Activated T-helper 2 cell treated with anti-CD3 and anti-CD28 coated beads, Interferon-gamma antibody, Interleukin-2, Interleukin-4, amounts not matched to agents 10 μg/mL and 5 μg/mL and 100 μg/mL, durations not matched to agents 14 hours and 24 hours and 36 hours (primary cell): Measurements from ENCODE around the gene RGS14. TPM values are rescaled to one million over a fixed set of nuclear protein-coding genes. Genes with fewer than 3 reads are reported as not detected.
A peak's percentile ranks its signal among the peaks of the same experiment; 100 is the strongest.

ENCODE experiments used
- DNase-seq: peaks from one replicate; pipeline ENCODE4 v3.0.0; 2021; ENCODE audit warnings: low spot score
- H3K27ac Mint-ChIP-seq: one replicate; pipeline ENCODE4 v1.8.0; 2021; ENCODE audit warnings: mixed read lengths
- H3K27me3 Mint-ChIP-seq: one replicate; pipeline ENCODE4 v1.8.0; 2021; ENCODE audit warnings: low read depth, mixed read lengths
- H3K36me3 Mint-ChIP-seq: one replicate; pipeline ENCODE4 v1.8.0; 2021; ENCODE audit warnings: low read depth, mixed read lengths
- H3K4me1 Mint-ChIP-seq: one replicate; pipeline ENCODE4 v1.8.0; 2021; ENCODE audit warnings: low read depth, mixed read lengths
- H3K4me3 Mint-ChIP-seq: one replicate; pipeline ENCODE4 v1.8.0; 2021; ENCODE audit warnings: low read depth, mild to moderate bottlenecking, moderate library complexity, mixed read lengths
- H3K9me3 Mint-ChIP-seq: one replicate; pipeline ENCODE4 v1.8.0; 2021; ENCODE audit warnings: mixed read lengths
- intact Hi-C: fragments of 100-400 bp; cut with micrococcal nuclease; formaldehyde crosslinking; loops from one replicate; pipeline ENCODE4 v1.15.1; 2023
- total RNA-seq: library from RNA; stranded (reverse); gene quantifications from 2 replicates; pipeline ENCODE4 v1.2.3, GENCODE V29; 2022

RGS14 gene
- total RNA-seq, 1 donor from 2014 or later = 36.2 TPM

DNA sequence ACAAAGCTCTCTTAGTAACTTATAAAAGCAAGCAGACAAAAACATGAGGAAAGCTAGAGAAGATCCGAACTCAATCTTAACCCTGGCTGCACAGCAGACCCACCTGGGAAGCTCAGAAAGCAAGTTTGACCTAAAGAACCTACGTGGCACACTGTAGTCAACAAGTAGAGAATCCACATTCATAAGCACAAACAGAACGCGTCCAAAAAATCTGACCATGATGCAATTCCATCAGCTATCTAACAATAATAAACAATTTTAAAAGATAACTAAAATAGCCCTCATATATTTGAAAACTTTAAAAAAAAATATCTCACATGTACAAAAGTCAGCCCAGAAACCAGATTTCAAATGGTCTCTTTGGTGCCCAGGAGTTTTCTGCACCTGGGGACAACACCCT, 10.9 kb upstream of the RGS14 start:
- H3K9me3 Mint-ChIP-seq = no peaks in the 10 kb centered on the region
- DNase-seq = no peak
- no peak overlapping the region for H3K4me3 Mint-ChIP-seq
- H3K27me3 Mint-ChIP-seq = no peaks in the 10 kb centered on the region
- H3K4me1 Mint-ChIP-seq = peaks cover 32% of the 10 kb centered on the region
- H3K36me3 Mint-ChIP-seq = peaks cover 55% of the 10 kb centered on the region
- no peak overlapping the region for H3K27ac Mint-ChIP-seq
- intact Hi-C loops = no loop called here

DNA sequence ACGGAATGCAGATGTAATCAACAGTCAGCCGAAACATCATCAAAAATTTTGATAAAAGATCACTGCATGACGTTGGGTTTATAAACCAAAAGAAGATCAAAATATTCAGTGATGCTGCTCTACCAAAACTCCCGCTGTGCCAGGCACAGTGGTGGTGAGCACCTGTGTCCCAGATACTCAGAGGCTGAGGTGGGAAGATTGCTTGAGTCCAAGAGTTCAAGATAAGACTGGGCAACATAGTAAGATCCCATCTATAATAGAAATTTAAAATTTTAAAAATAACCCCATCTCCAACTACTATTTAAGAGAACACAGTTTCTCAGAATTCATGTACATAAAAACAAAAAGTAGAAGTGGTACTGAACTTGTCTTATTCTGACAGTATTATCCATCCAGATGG, 10.0 kb upstream of the RGS14 start:
- H3K27ac Mint-ChIP-seq = no peak overlapping the region

DNA sequence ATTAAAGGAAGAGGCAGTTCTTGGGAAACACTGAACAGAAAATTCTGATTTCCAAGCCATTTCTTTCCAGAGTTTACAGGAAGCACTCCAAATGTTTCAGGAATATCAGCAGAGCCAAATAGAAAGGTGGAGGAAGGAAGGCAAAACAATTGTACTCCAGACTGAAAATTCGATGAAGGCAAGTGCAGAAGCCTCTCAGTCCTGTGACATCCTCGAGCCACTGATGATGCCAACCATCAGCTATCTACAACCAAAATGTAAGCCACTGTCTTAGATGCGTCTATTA, 8.4 kb upstream of the RGS14 start:
- Mint-ChIP-seq H3K4me3 (peak overlapping the region; percentile 95), H3K36me3 (peaks cover 42% of the 10 kb centered on the region), H3K4me1 (peaks cover 34% of the 10 kb centered on the region), H3K27me3 (no peaks in the 10 kb centered on the region), H3K27ac (peak overlapping the region; percentile 60), H3K9me3 (no peaks in the 10 kb centered on the region)
- intact Hi-C loops = no loop called here
- no peak for DNase-seq

More for the DNA sequence above, 10.0 kb upstream of the RGS14 start:
- Mint-ChIP-seq H3K9me3 (no peaks in the 10 kb centered on the region), H3K36me3 (peaks cover 48% of the 10 kb centered on the region), H3K27me3 (no peaks in the 10 kb centered on the region), H3K4me1 (peaks cover 36% of the 10 kb centered on the region), H3K4me3 (no peak overlapping the region)
- no peak for DNase-seq
- intact Hi-C loops = no loop called here

DNA sequence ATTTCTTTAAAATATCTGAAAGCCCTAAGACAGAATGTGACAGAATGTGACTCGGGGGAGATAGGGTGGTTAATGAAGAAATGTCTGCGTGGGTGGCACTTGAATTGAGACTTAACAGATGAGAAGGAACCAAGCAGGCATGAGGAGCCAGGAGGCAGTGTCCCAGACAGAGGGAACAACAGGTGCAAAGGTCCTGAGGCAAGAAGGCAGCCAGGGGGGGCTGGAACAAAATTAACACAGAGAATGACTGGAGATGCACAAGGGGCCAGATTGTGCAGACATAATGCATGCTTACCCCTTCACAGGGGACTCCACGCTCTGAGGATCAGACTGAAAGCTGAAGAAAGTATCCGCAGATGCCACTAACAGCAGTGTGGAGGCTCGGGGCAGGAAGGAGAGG, 8.0 kb upstream of the RGS14 start:
- Mint-ChIP-seq H3K27ac (peak overlapping the region; percentile 50), H3K36me3 (peaks cover 42% of the 10 kb centered on the region), H3K27me3 (no peaks in the 10 kb centered on the region), H3K4me3 (peak overlapping the region; percentile 95), H3K4me1 (peaks cover 36% of the 10 kb centered on the region), H3K9me3 (no peaks in the 10 kb centered on the region)
- intact Hi-C loops = loop anchor here (2.0 kb wide), 1 partner anchor 37 kb away; no protein-coding TSS in a partner anchor
- no peak for DNase-seq

DNA sequence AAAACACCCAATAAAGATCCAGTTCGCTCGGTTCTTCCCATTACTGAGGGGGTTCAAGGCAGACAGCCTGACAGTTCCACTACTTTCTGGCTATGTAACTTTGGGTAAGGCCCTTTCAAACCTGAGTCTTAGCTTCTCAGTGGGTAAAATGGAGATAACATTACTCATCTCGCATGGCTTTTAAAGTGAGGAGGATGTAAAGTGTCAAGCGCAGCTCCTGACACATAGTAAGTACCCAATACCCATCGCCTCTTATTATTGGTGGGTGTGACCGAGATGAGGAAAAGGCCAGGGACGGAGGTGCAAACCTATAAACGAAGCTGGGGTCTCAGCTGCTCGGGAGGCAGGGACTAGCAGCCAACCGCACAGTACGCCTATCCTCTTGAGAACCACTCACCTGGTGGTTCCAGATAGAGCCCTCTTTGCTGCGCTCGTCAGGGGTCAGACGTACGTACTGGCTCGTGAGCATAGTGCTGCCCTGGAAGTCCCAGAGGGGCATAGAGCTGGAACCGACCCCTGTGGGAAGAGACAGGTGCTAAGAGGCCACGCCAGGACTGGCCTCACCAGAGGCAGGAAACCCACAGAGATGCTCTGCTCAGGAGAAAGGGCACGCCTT, 6.8 kb upstream of the RGS14 start:
- H3K27me3 Mint-ChIP-seq = no peaks in the 10 kb centered on the region
- H3K4me3 Mint-ChIP-seq = peak overlapping the region; percentile 95
- peak overlapping the region; percentile 100 for H3K27ac Mint-ChIP-seq
- peaks cover 38% of the 10 kb centered on the region for H3K36me3 Mint-ChIP-seq
- intact Hi-C loops = loop anchor here (1.0 to 2.0 kb wide), 3 partner anchors 13 to 78 kb away; no protein-coding TSS in a partner anchor
- H3K4me1 Mint-ChIP-seq = peaks cover 39% of the 10 kb centered on the region
- DNase-seq = no peak
- H3K9me3 Mint-ChIP-seq = peaks cover 8% of the 10 kb centered on the region

DNA sequence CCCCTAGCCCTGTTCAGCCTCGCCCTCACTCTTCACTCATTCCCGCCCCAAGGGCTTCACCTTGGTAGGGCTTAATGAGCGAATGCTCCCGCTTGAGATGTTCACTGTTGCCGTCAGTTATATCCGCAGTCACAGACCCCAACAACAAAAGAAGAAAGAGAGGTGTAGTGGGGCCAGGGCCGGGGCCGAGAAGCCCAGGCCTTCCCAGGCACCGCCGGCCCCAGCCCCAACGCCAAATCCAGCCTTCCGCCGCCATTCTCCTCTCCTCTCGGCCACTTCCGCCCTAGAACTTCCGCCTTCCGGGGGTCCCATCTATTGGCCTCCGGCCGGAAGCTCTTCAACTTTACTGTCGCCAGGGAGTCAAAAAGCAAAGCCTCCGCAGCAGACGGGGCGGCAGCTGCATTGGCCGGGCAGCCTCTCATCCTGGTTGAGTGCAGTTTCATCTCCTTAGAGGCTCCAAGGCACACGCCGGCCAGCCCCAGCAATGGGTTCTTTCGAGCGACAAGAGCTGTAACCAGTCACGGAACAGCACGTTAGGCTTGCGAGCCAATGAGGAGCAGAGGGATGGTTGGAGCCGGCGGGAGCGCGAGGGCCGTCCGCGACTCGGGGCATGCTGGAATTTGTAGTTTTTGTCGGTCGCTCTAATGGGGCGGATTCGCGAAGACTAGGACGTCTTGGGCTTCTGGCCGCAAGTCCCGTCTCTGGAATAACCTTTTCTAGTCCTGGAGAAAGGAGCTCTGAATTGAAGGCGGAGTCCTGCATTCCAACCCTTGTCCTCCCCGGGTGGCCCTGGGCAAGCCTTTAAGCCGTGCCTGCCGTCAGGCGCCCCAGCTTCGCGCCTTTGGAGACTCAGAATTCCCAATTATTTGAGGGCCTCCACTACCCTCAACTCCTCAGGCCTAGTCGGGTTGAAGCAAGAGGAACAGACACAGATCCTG, 6.1 kb upstream of the RGS14 start, which contains the start of gene LMAN2:
Gene LMAN2, minus strand, starts transcription at position 277 of the 938 bp plus-strand sequence. Its CDS starts 21 bp downstream, at position 256.
- intact Hi-C loops = loop anchor here (1.0 to 2.0 kb wide), 3 partner anchors 13 to 78 kb away; no protein-coding TSS in a partner anchor
- Mint-ChIP-seq H3K36me3 (peaks cover 31% of the 10 kb centered on the region), H3K4me3 (peak within 1 kb of the TSS; percentile 95), H3K27me3 (no peaks in the 10 kb centered on the region), H3K9me3 (peaks cover 8% of the 10 kb centered on the region), H3K4me1 (peaks cover 44% of the 10 kb centered on the region), H3K27ac (peak within 1 kb of the TSS; percentile 100)
- peak; percentile 92 for DNase-seq

DNA sequence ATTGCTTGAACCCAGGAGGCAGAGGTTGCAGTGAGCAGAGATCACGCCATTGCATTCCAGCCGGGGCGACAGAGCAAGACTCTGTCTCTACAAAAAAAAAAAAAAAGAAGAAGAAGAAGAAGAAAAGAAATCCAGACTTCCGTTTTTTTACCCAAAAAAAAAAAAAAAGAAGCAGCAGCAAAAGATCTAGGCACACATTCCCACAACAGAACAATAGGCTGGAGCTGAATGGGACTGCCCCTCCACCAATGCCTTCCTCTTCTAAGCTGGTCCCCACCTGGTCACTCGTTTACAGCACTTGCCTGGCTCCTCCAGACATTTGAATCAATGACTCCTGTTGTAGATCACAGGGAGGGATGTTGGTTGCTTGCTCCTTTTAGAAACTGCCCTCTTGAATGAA, 4.6 kb upstream of the RGS14 start:
- Mint-ChIP-seq H3K27me3 (no peaks in the 10 kb centered on the region), H3K4me3 (no peak overlapping the region)
- intact Hi-C loops = no loop called here

DNA sequence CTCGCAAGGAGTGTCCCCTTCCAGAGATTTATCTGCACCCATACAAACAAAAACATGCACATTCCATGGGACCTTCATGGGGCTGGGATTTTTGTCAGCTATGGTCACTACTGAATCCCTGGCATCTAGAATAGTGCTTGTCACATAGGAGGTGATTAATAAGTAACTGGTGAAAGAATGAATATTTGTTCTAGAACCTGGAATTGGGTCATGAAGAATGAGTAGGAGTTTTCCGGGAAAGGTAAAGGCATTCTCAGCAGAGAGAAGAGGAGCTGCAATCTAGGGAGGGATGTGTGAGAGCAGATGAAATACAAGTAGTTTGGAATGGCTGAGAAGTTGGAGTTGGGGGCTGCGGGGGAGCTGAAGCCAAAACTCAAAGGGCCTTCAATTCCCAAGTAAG, 3.5 kb upstream of the RGS14 start:
- peaks cover 48% of the 10 kb centered on the region for H3K4me1 Mint-ChIP-seq

More for the DNA sequence above, 4.6 kb upstream of the RGS14 start:
- Mint-ChIP-seq H3K36me3 (peaks cover 19% of the 10 kb centered on the region), H3K4me1 (peaks cover 45% of the 10 kb centered on the region), H3K27ac (no peak overlapping the region), H3K9me3 (peaks cover 8% of the 10 kb centered on the region)
- DNase-seq = no peak

DNA sequence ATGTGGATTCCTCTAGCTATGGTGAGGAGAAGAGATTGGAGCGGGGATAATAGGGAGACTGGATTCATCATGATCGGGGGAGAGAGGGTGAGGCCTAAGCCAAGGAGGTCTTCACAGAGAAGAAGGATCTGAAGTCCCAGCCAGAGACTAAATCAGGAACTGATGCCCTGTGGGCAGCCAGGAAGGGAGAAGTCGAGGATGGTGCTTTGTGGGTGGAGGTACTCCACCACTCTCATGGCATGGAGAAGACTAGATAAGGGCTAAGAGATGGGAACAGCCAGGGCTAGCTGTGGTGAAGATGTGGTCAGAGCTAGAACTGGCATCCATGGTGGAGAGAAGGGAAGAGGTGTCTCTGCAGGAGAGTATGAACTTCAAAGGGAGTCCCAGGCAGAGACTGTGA, 3.0 kb upstream of the RGS14 start:
- H3K27me3 Mint-ChIP-seq = no peaks in the 10 kb centered on the region
- H3K27ac Mint-ChIP-seq = no peak overlapping the region
- H3K4me1 Mint-ChIP-seq = peaks cover 50% of the 10 kb centered on the region
- intact Hi-C loops = no loop called here
- H3K9me3 Mint-ChIP-seq = peaks cover 8% of the 10 kb centered on the region
- DNase-seq = no peak
- no peak overlapping the region for H3K4me3 Mint-ChIP-seq
- H3K36me3 Mint-ChIP-seq = peaks cover 12% of the 10 kb centered on the region

More for the DNA sequence above, 3.5 kb upstream of the RGS14 start:
- intact Hi-C loops = no loop called here
- Mint-ChIP-seq H3K9me3 (peaks cover 8% of the 10 kb centered on the region), H3K27ac (no peak overlapping the region), H3K27me3 (no peaks in the 10 kb centered on the region), H3K36me3 (peaks cover 15% of the 10 kb centered on the region), H3K4me3 (no peak overlapping the region)
- DNase-seq = no peak

DNA sequence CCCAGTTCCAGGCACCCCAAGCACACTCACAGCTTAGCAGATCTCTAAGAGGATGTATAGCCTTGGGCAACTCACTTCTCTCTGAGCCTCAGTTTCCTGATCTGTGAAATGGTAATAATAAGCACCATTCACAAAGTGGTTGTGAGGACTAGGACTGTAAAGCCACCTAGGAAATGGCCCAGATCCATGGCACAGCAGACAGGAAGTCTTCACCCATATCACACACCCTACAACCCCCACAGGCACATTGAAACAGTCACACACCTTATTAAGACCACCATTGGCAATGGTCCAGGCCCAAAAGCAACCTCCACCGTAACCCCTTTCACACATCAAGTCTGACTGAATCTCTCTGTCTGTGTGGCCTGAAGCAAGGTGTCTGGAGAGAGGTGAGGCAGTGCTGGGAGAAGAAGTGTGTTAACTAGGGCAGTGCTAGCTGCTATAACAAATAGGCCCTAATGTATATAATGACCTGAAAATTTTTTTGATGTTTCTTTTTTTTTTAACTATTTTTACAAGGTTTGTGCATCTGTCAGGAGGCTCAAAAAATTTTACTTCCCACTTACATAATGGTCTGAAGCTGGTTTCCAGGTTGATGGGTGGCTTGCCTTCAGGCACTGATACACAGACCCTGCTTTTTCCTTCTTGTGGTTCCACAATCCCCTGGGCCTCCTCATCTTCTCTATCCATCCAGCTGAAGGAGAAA, 2.4 kb upstream of the RGS14 start:
- intact Hi-C loops = no loop called here
- Mint-ChIP-seq H3K27me3 (no peaks in the 10 kb centered on the region), H3K36me3 (peaks cover 11% of the 10 kb centered on the region), H3K27ac (no peak overlapping the region), H3K4me3 (no peak overlapping the region), H3K9me3 (peaks cover 8% of the 10 kb centered on the region), H3K4me1 (peaks cover 50% of the 10 kb centered on the region)
- no peak for DNase-seq

DNA sequence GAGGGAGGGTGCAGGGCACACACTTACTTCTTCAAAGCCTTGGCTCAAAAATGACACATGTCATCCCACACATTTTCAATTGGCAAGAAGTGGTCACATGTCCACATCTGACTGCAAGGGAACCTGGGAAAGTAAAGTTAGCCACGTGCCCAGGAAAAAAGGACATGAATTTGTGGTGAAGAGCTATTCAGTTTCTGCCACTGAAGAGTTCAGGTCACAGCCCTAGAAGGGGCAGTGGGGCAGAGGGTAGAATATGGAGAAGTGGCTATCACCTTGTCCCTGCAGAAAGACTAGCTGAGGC, 1.9 kb upstream of the RGS14 start:
- Mint-ChIP-seq H3K36me3 (peaks cover 7% of the 10 kb centered on the region), H3K4me3 (no peak overlapping the region), H3K27ac (no peak overlapping the region), H3K9me3 (peaks cover 8% of the 10 kb centered on the region), H3K4me1 (peaks cover 46% of the 10 kb centered on the region), H3K27me3 (no peaks in the 10 kb centered on the region)
- DNase-seq = no peak
- intact Hi-C loops = loop anchor here (2.0 kb wide), 1 partner anchor 17 kb away; no protein-coding TSS in a partner anchor

DNA sequence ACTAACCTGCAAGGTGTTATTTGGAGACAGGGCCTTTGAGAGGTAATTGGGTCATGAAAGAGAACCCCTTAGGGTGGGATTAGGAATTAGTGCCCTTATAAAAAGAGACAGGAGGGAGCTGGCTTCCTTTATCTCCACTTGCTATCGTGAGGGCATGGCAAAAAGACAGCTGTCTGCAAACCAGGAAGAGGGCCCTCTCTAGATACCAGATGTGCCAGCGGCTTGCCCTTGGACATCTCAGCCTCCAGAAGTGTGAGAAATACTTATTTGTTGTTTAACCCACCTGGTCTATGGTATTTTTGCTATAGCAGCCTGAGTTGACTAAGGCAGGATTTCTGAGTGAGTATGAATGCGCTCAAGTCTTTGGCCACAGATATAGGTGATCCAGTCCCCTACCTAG, 978 bp upstream of the RGS14 start:
- intact Hi-C loops = loop anchor here (2.0 kb wide), 1 partner anchor 16 kb away; no protein-coding TSS in a partner anchor
- no peaks in the 10 kb centered on the region for H3K27me3 Mint-ChIP-seq
- DNase-seq = no peak
- peaks cover 8% of the 10 kb centered on the region for H3K36me3 Mint-ChIP-seq
- H3K9me3 Mint-ChIP-seq = peaks cover 8% of the 10 kb centered on the region
- H3K4me3 Mint-ChIP-seq = no peak overlapping the region
- peak overlapping the region; percentile 1 for H3K27ac Mint-ChIP-seq
- peaks cover 50% of the 10 kb centered on the region for H3K4me1 Mint-ChIP-seq
